H1 (cell line): ENCODE results near the gene PHGDH. TPM values are rescaled to one million over a fixed set of nuclear protein-coding genes. Genes with fewer than 3 reads are reported as not detected.

Source experiments
- ASH2L ChIP-seq: fragments of 200-600, 300-600 bp; sonication (generic); IDR thresholded peaks from one replicate; pipeline ENCODE4 v1.7.1; 2017; ENCODE audit warnings: low read length
- BRCA1 ChIP-seq: IDR thresholded peaks from 2 replicates; pipeline ENCODE4 v1.6.1; 2012; ENCODE audit warnings: low read depth, low read length, improper control_type of control experiment
- CEBPB ChIP-seq: IDR thresholded peaks from 2 replicates; pipeline ENCODE4 v1.6.1; 2012; ENCODE audit warnings: low read depth, low read length
- CHD7 ChIP-seq: fragments of 300-600 bp; sonication (generic); IDR thresholded peaks from 2 replicates; pipeline ENCODE4 v1.7.1; 2012; ENCODE audit warnings: low read length, moderate library complexity, mild to moderate bottlenecking, inconsistent platforms; ENCODE audit not compliant: insufficient replicate concordance
- EP300 ChIP-seq, 2 experiments: IDR thresholded peaks; 1 replicate in 1 of 2; 2 replicates in 1 of 2; pipeline ENCODE4 v1.6.1; 2011 to 2012; ENCODE audit warnings: low read depth in 2 of 2, low read length in 2 of 2, mild to moderate bottlenecking in 2 of 2, borderline replicate concordance in 1 of 2, inconsistent platforms in 1 of 2, moderate library complexity in 1 of 2
- KDM1A ChIP-seq: fragments of 200-600, 300-600 bp; sonication (generic); IDR thresholded peaks from 2 replicates; pipeline ENCODE4 v1.7.1; 2016; ENCODE audit warnings: mild to moderate bottlenecking, low read length, borderline replicate concordance
- SAP30 ChIP-seq: fragments of 300-600 bp; sonication (generic); IDR thresholded peaks from 2 replicates; pipeline ENCODE4 v1.7.1; 2012; ENCODE audit warnings: low read length, moderate library complexity, mild to moderate bottlenecking, inconsistent platforms; ENCODE audit not compliant: insufficient read depth, insufficient replicate concordance
- SIRT6 ChIP-seq: IDR thresholded peaks from one replicate; pipeline ENCODE4 v1.7.1; 2012; ENCODE audit warnings: low read length, inconsistent platforms
- SP4 ChIP-seq: IDR thresholded peaks from 2 replicates; pipeline ENCODE4 v1.6.1; 2012; ENCODE audit warnings: low read length, inconsistent platforms
- TAF1 ChIP-seq: IDR thresholded peaks from 2 replicates; pipeline ENCODE4 v1.6.1; 2011; ENCODE audit warnings: mild to moderate bottlenecking, low read depth, low read length
- YY1 ChIP-seq: IDR thresholded peaks from 2 replicates; pipeline ENCODE4 v1.6.1; 2011; ENCODE audit warnings: low read depth, mild to moderate bottlenecking, low read length
- polyA plus RNA-seq, 7 experiments: library from polyadenylated mRNA; depleted of rRNA in 3 of 7; stranded (reverse) in 5 of 7; unstranded in 2 of 7; fragments of >200 nt in 5 of 7; fragments of 200-250 nt in 2 of 7; gene quantifications; 1 replicate in 5 of 7; 2 replicates in 1 of 7; 4 replicates in 1 of 7; pipeline versions ENCODE4 v1.2.1 to v1.2.3, GENCODE V29; 2011 to 2013; ENCODE audit warnings: missing spikeins in 2 of 7, mixed read lengths in 2 of 7
- total RNA-seq: library from RNA; stranded (reverse); fragmentation: NEBNext Ultra II Directional; extraction: Animal tissue kit (Norgen Biotek cat#: 25700); gene quantifications from 2 replicates; pipeline ENCODE4 v1.2.1, GENCODE V29; 2021

Gene PHGDH
- total and polyA plus RNA-seq, 2 of the 8 experiments (the other 6 are each of a cell fraction or from before 2014, with no cell fraction given), result 358 to 687 TPM

GRCh38 chr1:119731741-119732430, 20.2 kb downstream of the PHGDH start (continued):
- TF ChIP-seq CHD7 (no peak), YY1 (no peak), EP300 (IDR thresholded peaks at IDR 0.05; ENCODE audit: borderline replicate concordance in 1 of 2, low read depth in 2 of 2, low read length in 2 of 2) (no peak), SP4 (no peak), ASH2L (no peak), KDM1A (no peak), SIRT6 (no peak), BRCA1 (no peak), TAF1 (no peak), SAP30 (no peak), CEBPB (no peak)
